Muscle of leg (tissue), 11 donors: ENCODE results near the gene CYP2D6. TPM values are rescaled to one million over a fixed set of nuclear protein-coding genes. Genes with fewer than 3 reads are reported as not detected.
"Not testable (repeated sequence)": the region's sequence is repeated elsewhere in the genome, so short reads cannot be mapped to it uniquely, and the experiment has no call there.

Experiments used
- DNase-seq: peaks from one replicate; pipeline ENCODE4 v3.0.0; 2013
- H3K27ac ChIP-seq: one replicate; pipeline ENCODE4 v1.5.1; 2013; ENCODE audit warnings: mild to moderate bottlenecking, low read length, control low read depth
- H3K27me3 ChIP-seq: one replicate; pipeline ENCODE4 v1.6.1; 2013; ENCODE audit warnings: low read length; ENCODE audit not compliant: control insufficient read depth, insufficient read depth
- H3K36me3 ChIP-seq: one replicate; pipeline ENCODE4 v1.6.1; 2013; ENCODE audit warnings: low read length; ENCODE audit not compliant: control insufficient read depth, insufficient read depth
- H3K4me1 ChIP-seq: one replicate; pipeline ENCODE4 v1.6.1; 2013; ENCODE audit warnings: low read length; ENCODE audit not compliant: control insufficient read depth, insufficient read depth
- H3K4me3 ChIP-seq: one replicate; pipeline ENCODE4 v1.5.1; 2013; ENCODE audit warnings: low read length, control low read depth
- H3K9me3 ChIP-seq: replicated peaks from 2 replicates; pipeline ENCODE4 v1.6.1; 2013; ENCODE audit warnings: low read depth, low read length; ENCODE audit not compliant: control insufficient read depth
- WGBS: methylation state at CpG from one replicate; pipeline ENCODE4 v1.1.5; 2013; ENCODE audit warnings: missing lambda C conversion rate; ENCODE audit not compliant: insufficient coverage; 5-methylcytosine and 5-hydroxymethylcytosine counted together
- polyA plus RNA-seq, 8 donors: library from polyadenylated mRNA; unstranded; fragments of 120-200 nt; gene quantifications; one replicate each; pipeline versions ENCODE4 v1.2.1 to v1.2.3, GENCODE V29; 2013; ENCODE audit warnings: inconsistent platforms in 1 of 8, low replicate concordance in 1 of 8; ENCODE audit not compliant: insufficient read length in 8 of 8, insufficient read depth in 1 of 8
- total RNA-seq: library from RNA; stranded (reverse); fragments of 120-200 nt; gene quantifications from one replicate; pipeline ENCODE4 v1.2.4, GENCODE V29; 2013

The CYP2D6 gene
- total and polyA plus RNA-seq, 9 donors, result 0.31 to 3.4 (median 1.5) TPM

- Histone ChIP-seq H3K9me3 (no peaks in the 10 kb centered on the region), H3K27me3 (no peaks in the 10 kb centered on the region), H3K27ac (no peak overlapping the region), H3K4me1 (no peaks in the 10 kb centered on the region), H3K36me3 (no peaks in the 10 kb centered on the region), H3K4me3 (no peak overlapping the region)
- WGBS, result 77% methylated on average over 4 of the region's 6 CpGs
- DNase-seq, result no peak
Observed at GRCh38 chr22:42145175-42145574, 14.6 kb upstream of the CYP2D6 start.

GRCh38 chr22:42143859-42144822 is 13.5 kb upstream of the CYP2D6 start:
- WGBS, result 85% methylated on average over 9 of the region's 20 CpGs
- DNase-seq, result not testable (repeated sequence)

GRCh38 chr22:42142771-42143461 is 12.3 kb upstream of the CYP2D6 start:
- Histone ChIP-seq H3K4me1 (no peaks in the 10 kb centered on the region), H3K27me3 (no peaks in the 10 kb centered on the region), H3K27ac (no peak overlapping the region), H3K4me3 (no peak overlapping the region), H3K9me3 (no peaks in the 10 kb centered on the region), H3K36me3 (no peaks in the 10 kb centered on the region)
- WGBS, result 89% methylated on average over 52 of the region's 54 CpGs
- no peak for DNase-seq

More at GRCh38 chr22:42143859-42144822, 13.5 kb upstream of the CYP2D6 start:
- not testable (repeated sequence) for H3K27me3 ChIP-seq, H3K36me3 ChIP-seq, H3K4me1 ChIP-seq, H3K4me3 ChIP-seq, H3K27ac ChIP-seq, H3K9me3 ChIP-seq

- DNase-seq, H3K36me3 ChIP-seq, H3K27me3 ChIP-seq, H3K4me1 ChIP-seq, H3K4me3 ChIP-seq, H3K9me3 ChIP-seq, H3K27ac ChIP-seq: not testable (repeated sequence)
- 87% methylated on average over 19 of the region's 24 CpGs for WGBS
Observed at GRCh38 chr22:42141307-42142057, 10.9 kb upstream of the CYP2D6 start.

GRCh38 chr22:42140153-42140552 is 9.5 kb upstream of the CYP2D6 start:
- H3K4me1 ChIP-seq, H3K4me3 ChIP-seq, DNase-seq, H3K9me3 ChIP-seq, H3K27ac ChIP-seq, H3K27me3 ChIP-seq, H3K36me3 ChIP-seq: not testable (repeated sequence)
- 92% methylated on average over 6 of the region's 17 CpGs for WGBS

GRCh38 chr22:42139508-42139907 is 8.9 kb upstream of the CYP2D6 start:
- H3K4me1 ChIP-seq, result not testable (repeated sequence)

GRCh38 chr22:42138972-42139371 is 8.4 kb upstream of the CYP2D6 start:
- no CpG with 5 or more reads among the region's 2 CpGs for WGBS
- no peak for DNase-seq
- H3K9me3 ChIP-seq, result no peaks in the 10 kb centered on the region

More at GRCh38 chr22:42139508-42139907, 8.9 kb upstream of the CYP2D6 start:
- H3K27me3 ChIP-seq, DNase-seq, H3K36me3 ChIP-seq, H3K4me3 ChIP-seq, H3K9me3 ChIP-seq, H3K27ac ChIP-seq: not testable (repeated sequence)
- 94% methylated on average over 7 of the region's 7 CpGs for WGBS

GRCh38 chr22:42138122-42138770 is 7.6 kb upstream of the CYP2D6 start:
- no peak overlapping the region for H3K4me3 ChIP-seq
- no peaks in the 10 kb centered on the region for H3K36me3 ChIP-seq
- no peak for DNase-seq
- 92% methylated on average over 31 of the region's 31 CpGs for WGBS
- H3K4me1 ChIP-seq, result no peaks in the 10 kb centered on the region
- H3K9me3 ChIP-seq, result no peaks in the 10 kb centered on the region
- H3K27ac ChIP-seq, result no peak overlapping the region
- peaks cover 5% of the 10 kb centered on the region for H3K27me3 ChIP-seq

More at GRCh38 chr22:42138972-42139371, 8.4 kb upstream of the CYP2D6 start:
- Histone ChIP-seq H3K27me3 (peaks cover 3% of the 10 kb centered on the region), H3K4me3 (no peak overlapping the region), H3K4me1 (no peaks in the 10 kb centered on the region), H3K36me3 (no peaks in the 10 kb centered on the region), H3K27ac (no peak overlapping the region)

- WGBS, result no CpG with 5 or more reads among the region's 4 CpGs
- not testable (repeated sequence) for DNase-seq
- peaks cover 12% of the 10 kb centered on the region for H3K27me3 ChIP-seq
Observed at GRCh38 chr22:42135688-42136087, 5.1 kb upstream of the CYP2D6 start.

More at GRCh38 chr22:42135688-42136087, 5.1 kb upstream of the CYP2D6 start:
- not testable (repeated sequence) for H3K9me3 ChIP-seq, H3K4me1 ChIP-seq, H3K4me3 ChIP-seq, H3K27ac ChIP-seq, H3K36me3 ChIP-seq
